H9 (cell line): ENCODE data around the gene ZMYND8. TPM values are rescaled to one million over a fixed set of nuclear protein-coding genes. Genes with fewer than 3 reads are reported as not detected.
"Not testable (repeated sequence)": the region's sequence is repeated elsewhere in the genome, so short reads cannot be mapped to it uniquely, and the experiment has no call there.

Experiments used
- DNase-seq: peaks from one replicate; pipeline ENCODE4 v3.0.0-alpha.2; 2017
- H2AFZ ChIP-seq: one replicate; pipeline ENCODE4 v1.6.1; 2013; ENCODE audit warnings: mild to moderate bottlenecking, low read length, control low read depth, moderate library complexity
- H2AK5ac ChIP-seq: 2 replicates; pipeline ENCODE4 v1.6.1; 2013; ENCODE audit warnings: low read length, control low read depth, mixed read lengths; ENCODE audit not compliant: insufficient read length
- H2BK120ac ChIP-seq: one replicate; pipeline ENCODE4 v1.6.1; 2013; ENCODE audit warnings: low read depth, mild to moderate bottlenecking, low read length, control low read depth, inconsistent platforms; ENCODE audit not compliant: poor library complexity, severe bottlenecking
- H2BK12ac ChIP-seq: 2 replicates; pipeline ENCODE4 v1.6.1; 2013; ENCODE audit warnings: low read length, control low read depth, mixed read lengths, low read depth; ENCODE audit not compliant: insufficient read length
- H2BK15ac ChIP-seq: 2 replicates; pipeline ENCODE4 v1.6.1; 2013; ENCODE audit warnings: low read depth, low read length, control low read depth
- H2BK20ac ChIP-seq: one replicate; pipeline ENCODE4 v1.6.1; 2013; ENCODE audit warnings: low read depth, mild to moderate bottlenecking, low read length, control low read depth, inconsistent platforms; ENCODE audit not compliant: poor library complexity, severe bottlenecking
- H2BK5ac ChIP-seq: 2 replicates; pipeline ENCODE4 v1.6.1; 2013; ENCODE audit warnings: low read length, control low read depth, mixed read lengths; ENCODE audit not compliant: insufficient read length
- H3K14ac ChIP-seq: 2 replicates; pipeline ENCODE4 v1.6.1; 2013; ENCODE audit warnings: low read length, control low read depth; ENCODE audit not compliant: insufficient read depth
- H3K18ac ChIP-seq: 2 replicates; pipeline ENCODE4 v1.6.1; 2013; ENCODE audit warnings: low read depth, mild to moderate bottlenecking, mixed read lengths, low read length, control low read depth; ENCODE audit not compliant: insufficient read length
- H3K23ac ChIP-seq: 2 replicates; pipeline ENCODE4 v1.6.1; 2013; ENCODE audit warnings: low read length, control low read depth, mixed read lengths, low read depth; ENCODE audit not compliant: insufficient read length
- H3K23me2 ChIP-seq: 2 replicates; pipeline ENCODE4 v1.6.1; 2013; ENCODE audit warnings: low read depth, mild to moderate bottlenecking, mixed read lengths, low read length, control low read depth; ENCODE audit not compliant: insufficient read length, poor library complexity, severe bottlenecking
- H3K27ac ChIP-seq: 2 replicates; pipeline ENCODE4 v1.5.1; 2013; ENCODE audit warnings: low read length, control low read depth, mixed read lengths, low read depth; ENCODE audit not compliant: insufficient read length
- H3K27me3 ChIP-seq: 2 replicates; pipeline ENCODE4 v1.6.1; 2013; ENCODE audit warnings: low read length, control low read depth, inconsistent platforms; ENCODE audit not compliant: insufficient read depth
- H3K4ac ChIP-seq: 2 replicates; pipeline ENCODE4 v1.6.1; 2013; ENCODE audit warnings: low read depth, mild to moderate bottlenecking, control low read depth, inconsistent platforms, low read length, moderate library complexity
- H3K4me1 ChIP-seq: 2 replicates; pipeline ENCODE4 v1.6.1; 2013; ENCODE audit warnings: low read length, control low read depth, inconsistent platforms; ENCODE audit not compliant: insufficient read depth
- H3K4me2 ChIP-seq: 2 replicates; pipeline ENCODE4 v1.6.1; 2013; ENCODE audit warnings: low read length, control low read depth, mixed read lengths; ENCODE audit not compliant: insufficient read length, insufficient read depth
- H3K56ac ChIP-seq: 2 replicates; pipeline ENCODE4 v1.6.1; 2013; ENCODE audit warnings: low read depth, mild to moderate bottlenecking, mixed read lengths, low read length, control low read depth; ENCODE audit not compliant: insufficient read length
- H3K79me1 ChIP-seq: 2 replicates; pipeline ENCODE4 v1.6.1; 2013; ENCODE audit warnings: low read depth, mild to moderate bottlenecking, moderate library complexity, low read length, control low read depth, inconsistent platforms; ENCODE audit not compliant: insufficient read depth, poor library complexity, severe bottlenecking
- H3K79me2 ChIP-seq: 2 replicates; pipeline ENCODE4 v1.6.1; 2013; ENCODE audit warnings: low read length, control low read depth, inconsistent platforms; ENCODE audit not compliant: insufficient read depth
- H3K9ac ChIP-seq: 2 replicates; pipeline ENCODE4 v1.6.1; 2013; ENCODE audit warnings: low read length, control low read depth, mixed read lengths; ENCODE audit not compliant: insufficient read length; ENCODE audit errors: extremely low read depth
- H3K9me3 ChIP-seq: one replicate; pipeline ENCODE4 v1.6.1; 2013; ENCODE audit warnings: low read depth, low read length, inconsistent platforms; ENCODE audit not compliant: control insufficient read depth
- H3T11ph ChIP-seq: one replicate; pipeline ENCODE4 v1.6.1; 2013; ENCODE audit warnings: mild to moderate bottlenecking, low read length, control low read depth, inconsistent platforms
- H4K20me1 ChIP-seq: one replicate; pipeline ENCODE4 v1.6.1; 2013; ENCODE audit not compliant: control insufficient read depth, insufficient read length, insufficient read depth
- H4K5ac ChIP-seq: 2 replicates; pipeline ENCODE4 v1.6.1; 2013; ENCODE audit warnings: low read depth, mild to moderate bottlenecking, mixed read lengths, low read length, control low read depth; ENCODE audit not compliant: insufficient read length
- H4K8ac ChIP-seq: replicated peaks from 2 replicates; pipeline ENCODE4 v1.6.1; 2013; ENCODE audit warnings: low read length, control low read depth, mixed read lengths, low read depth; ENCODE audit not compliant: insufficient read length
- H4K91ac ChIP-seq: 2 replicates; pipeline ENCODE4 v1.6.1; 2013; ENCODE audit warnings: low read depth, mild to moderate bottlenecking, moderate library complexity, mixed read lengths, low read length, control low read depth; ENCODE audit not compliant: insufficient read length
- H3K27ac Mint-ChIP-seq, 3 experiments: 2 replicates in 2 of 3; 3 replicates in 1 of 3; pipeline ENCODE4 v1.8.0; 2020 to 2021; ENCODE audit warnings: mixed read lengths in 3 of 3, mild to moderate bottlenecking in 1 of 3, moderate library complexity in 1 of 3
- H3K27me3 Mint-ChIP-seq: 2 replicates; pipeline ENCODE4 v1.8.0; 2021; ENCODE audit warnings: low read depth, mild to moderate bottlenecking, moderate library complexity, mixed read lengths
- H3K36me3 Mint-ChIP-seq, 3 experiments: 2 replicates in 2 of 3; 3 replicates in 1 of 3; pipeline ENCODE4 v1.8.0; 2020 to 2021; ENCODE audit warnings: low read depth in 3 of 3, mixed read lengths in 3 of 3; ENCODE audit not compliant: insufficient read depth in 1 of 3
- H3K4me1 Mint-ChIP-seq, 2 experiments: 2 replicates each; pipeline ENCODE4 v1.8.0; 2020; ENCODE audit warnings: mixed read lengths in 2 of 2
- H3K4me3 Mint-ChIP-seq, 2 experiments: 2 replicates in 1 of 2; 3 replicates in 1 of 2; pipeline ENCODE4 v1.8.0; 2020 to 2021; ENCODE audit warnings: mild to moderate bottlenecking in 2 of 2, mixed read lengths in 2 of 2, moderate library complexity in 1 of 2
- H3K9me3 Mint-ChIP-seq, 2 experiments: 2 replicates in 1 of 2; 3 replicates in 1 of 2; pipeline ENCODE4 v1.8.0; 2020; ENCODE audit warnings: mild to moderate bottlenecking in 2 of 2, mixed read lengths in 2 of 2, moderate library complexity in 1 of 2
- CTCF ChIP-seq: fragments of 200-600 bp; sonication (generic); conservative IDR thresholded peaks from 3 replicates; pipeline ENCODE4 v1.8.0; 2021; ENCODE audit warnings: antibody characterized with exemption, mild to moderate bottlenecking
- WGBS: extraction: QIAGEN DNeasy Blood & Tissue Kit; methylation state at CpG from one replicate; pipeline ENCODE4 v1.1.7; 2013; ENCODE audit warnings: missing lambda C conversion rate, low lambda C conversion rate, mixed read lengths; ENCODE audit not compliant: insufficient read length; ENCODE audit errors: extremely low coverage; 5-methylcytosine and 5-hydroxymethylcytosine counted together
- total RNA-seq: library from RNA; stranded (reverse); gene quantifications from 2 replicates; pipeline ENCODE4 v1.2.1, GENCODE V29; 2021

The ZMYND8 gene
- total RNA-seq, 1 experiment from 2014 or later = 158 TPM

GRCh38 chr20:47178277-47178676, 178.2 kb downstream of the ZMYND8 start:
- Histone ChIP-seq H3K23ac (no peak overlapping the region), H2AK5ac (no peak overlapping the region), H2AFZ (no peak overlapping the region), H3K18ac (no peak overlapping the region), H3K27ac (no peak overlapping the region), H2BK120ac (no peak overlapping the region), H4K8ac (no peak overlapping the region), H2BK20ac (no peak overlapping the region), H3K23me2 (no peaks in the 10 kb centered on the region), H3K4me1 (no peaks in the 10 kb centered on the region), H3K79me2 (no peaks in the 10 kb centered on the region), H3K27me3 (no peaks in the 10 kb centered on the region), H2BK12ac (no peak overlapping the region), H2BK5ac (no peak overlapping the region), H2BK15ac (no peak overlapping the region), H3K9ac (no peak overlapping the region), H3K4ac (no peak overlapping the region), H3K56ac (no peak overlapping the region), H3K14ac (no peak overlapping the region), H3K4me2 (no peak overlapping the region), H4K91ac (no peak overlapping the region), H4K20me1 (no peaks in the 10 kb centered on the region), H3K79me1 (no peaks in the 10 kb centered on the region), H3K9me3 (no peaks in the 10 kb centered on the region), H3T11ph (no peak overlapping the region), H4K5ac (no peak overlapping the region)
- no peak for TF ChIP-seq CTCF
- no peaks in the 10 kb centered on the region; a peak in 1 of 5 replicates for H3K9me3 Mint-ChIP-seq
- H3K36me3 Mint-ChIP-seq = peaks cover 0 to 4% (median 3%) of the 10 kb centered on the region in 3 experiments; a peak in 2 of 7 replicates
- no CpG with 5 or more reads among the region's 3 CpGs for WGBS
- peaks cover 2 to 13% of the 10 kb centered on the region in 2 experiments for H3K4me1 Mint-ChIP-seq
- H3K27ac Mint-ChIP-seq = no peak overlapping the region; a peak in 1 of 7 replicates
- no peak overlapping the region for H3K4me3 Mint-ChIP-seq
- H3K27me3 Mint-ChIP-seq = peaks cover 4% of the 10 kb centered on the region
- DNase-seq = no peak

- H3K27me3 ChIP-seq, H3K14ac ChIP-seq, H2BK20ac ChIP-seq, H4K5ac ChIP-seq, H3K4me1 Mint-ChIP-seq, H4K8ac ChIP-seq, DNase-seq, H3K18ac ChIP-seq, H2AFZ ChIP-seq, H3K27ac ChIP-seq, H4K91ac ChIP-seq, H3K4ac ChIP-seq, H4K20me1 ChIP-seq, H2BK12ac ChIP-seq, H3K4me1 ChIP-seq, H3K27me3 Mint-ChIP-seq, H3K79me1 ChIP-seq, H2BK5ac ChIP-seq, H3T11ph ChIP-seq, H3K4me2 ChIP-seq, H3K9me3 Mint-ChIP-seq, H3K23me2 ChIP-seq, H2AK5ac ChIP-seq, H3K79me2 ChIP-seq, H3K36me3 Mint-ChIP-seq, H2BK15ac ChIP-seq, H3K9ac ChIP-seq, H3K4me3 Mint-ChIP-seq, H3K56ac ChIP-seq, H3K27ac Mint-ChIP-seq, H3K9me3 ChIP-seq, H3K23ac ChIP-seq, H2BK120ac ChIP-seq: not testable (repeated sequence)
- no CpG with 5 or more reads among the region's 5 CpGs for WGBS
Observed at GRCh38 chr20:47176217-47176616, 180.3 kb downstream of the ZMYND8 start.
